ENCODE data around the gene ALDH3B2. TPM values are rescaled to one million over a fixed set of nuclear protein-coding genes. Genes with fewer than 3 reads are reported as not detected.
"Not testable (repeated sequence)": the region's sequence is repeated elsewhere in the genome, so short reads cannot be mapped to it uniquely, and the experiment has no call there.

The ALDH3B2 gene
- total RNA-seq, 3 donors from 2014 or later = 0.32 to 62.3 (median 44.1) TPM

DNA sequence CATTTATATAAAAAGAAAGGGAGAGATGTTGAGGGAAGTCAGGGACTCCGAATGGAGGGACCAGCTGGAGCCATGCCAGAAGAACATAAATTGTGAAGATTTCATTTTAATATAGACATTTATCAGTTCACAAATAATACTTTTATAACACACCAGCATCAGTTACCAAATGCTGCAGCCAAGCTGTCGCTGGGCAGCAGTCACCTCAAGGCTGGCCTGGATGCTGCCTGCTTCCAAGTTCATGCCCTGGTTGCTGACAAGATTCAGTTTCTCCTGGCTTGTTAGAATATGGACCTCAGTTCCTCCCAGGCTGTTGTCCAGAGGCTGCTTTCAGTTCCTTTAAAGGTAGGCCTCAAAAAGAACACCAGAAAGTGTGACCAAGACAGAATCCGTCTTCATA, 30.8 kb upstream of the ALDH3B2 start:
- no peaks in the 10 kb centered on the region for H3K9me3 ChIP-seq
- H3K36me3 ChIP-seq = no peaks in the 10 kb centered on the region
- no peaks in the 10 kb centered on the region for H3K27me3 ChIP-seq
- intact Hi-C loops (cut with DNase I; ENCODE audit: low total_unique reads) = no loop called here
- no peaks in the 10 kb centered on the region for H3K4me1 ChIP-seq
- no peak overlapping the region for H3K27ac ChIP-seq
- TF ChIP-seq POLR2AphosphoS5 (IDR thresholded peaks at IDR 0.05) (no peak), POLR2A (IDR thresholded peaks at IDR 0.05) (no peak)
- TF ChIP-seq, protein P1, sequence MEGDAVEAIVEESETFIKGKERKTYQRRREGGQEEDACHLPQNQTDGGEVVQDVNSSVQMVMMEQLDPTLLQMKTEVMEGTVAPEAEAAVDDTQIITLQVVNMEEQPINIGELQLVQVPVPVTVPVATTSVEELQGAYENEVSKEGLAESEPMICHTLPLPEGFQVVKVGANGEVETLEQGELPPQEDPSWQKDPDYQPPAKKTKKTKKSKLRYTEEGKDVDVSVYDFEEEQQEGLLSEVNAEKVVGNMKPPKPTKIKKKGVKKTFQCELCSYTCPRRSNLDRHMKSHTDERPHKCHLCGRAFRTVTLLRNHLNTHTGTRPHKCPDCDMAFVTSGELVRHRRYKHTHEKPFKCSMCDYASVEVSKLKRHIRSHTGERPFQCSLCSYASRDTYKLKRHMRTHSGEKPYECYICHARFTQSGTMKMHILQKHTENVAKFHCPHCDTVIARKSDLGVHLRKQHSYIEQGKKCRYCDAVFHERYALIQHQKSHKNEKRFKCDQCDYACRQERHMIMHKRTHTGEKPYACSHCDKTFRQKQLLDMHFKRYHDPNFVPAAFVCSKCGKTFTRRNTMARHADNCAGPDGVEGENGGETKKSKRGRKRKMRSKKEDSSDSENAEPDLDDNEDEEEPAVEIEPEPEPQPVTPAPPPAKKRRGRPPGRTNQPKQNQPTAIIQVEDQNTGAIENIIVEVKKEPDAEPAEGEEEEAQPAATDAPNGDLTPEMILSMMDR (IDR thresholded peaks at IDR 0.05) = no peak
- no peak overlapping the region for H3K4me3 ChIP-seq
- DNase-seq (ENCODE audit: low spot score in 2 of 2) = no peak

DNA sequence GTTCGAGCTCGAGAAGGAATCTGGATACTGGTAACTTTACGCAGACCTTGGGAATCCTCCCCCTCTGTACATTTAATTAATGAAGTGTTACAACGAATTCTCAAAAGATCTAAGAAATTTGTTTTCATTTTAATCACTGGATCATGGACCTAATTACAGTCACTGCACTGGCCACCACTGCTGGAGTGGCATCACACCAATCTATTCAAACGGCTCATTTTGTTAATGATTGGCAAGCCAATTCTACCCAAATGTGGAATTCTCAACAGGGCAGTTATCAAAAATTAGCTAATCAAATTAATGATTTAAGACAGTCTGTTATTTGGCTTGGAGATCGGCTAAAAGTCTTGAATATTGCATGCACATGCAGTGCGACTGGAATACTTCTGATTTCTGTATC, 30.1 kb upstream of the ALDH3B2 start:
- no peak for TF ChIP-seq POLR2A (IDR thresholded peaks at IDR 0.05)
- TF ChIP-seq, protein P1 (IDR thresholded peaks at IDR 0.05) = no peak
- no peak for TF ChIP-seq POLR2AphosphoS5 (IDR thresholded peaks at IDR 0.05)
- intact Hi-C loops (cut with DNase I; ENCODE audit: low total_unique reads) = no loop called here
- no peaks in the 10 kb centered on the region for H3K9me3 ChIP-seq
- no peaks in the 10 kb centered on the region for H3K27me3 ChIP-seq
- no peak overlapping the region for H3K4me3 ChIP-seq
- no peaks in the 10 kb centered on the region for H3K4me1 ChIP-seq
- no peaks in the 10 kb centered on the region for H3K36me3 ChIP-seq
- no peak overlapping the region for H3K27ac ChIP-seq
- no peak for DNase-seq (ENCODE audit: low spot score in 2 of 2)

DNA sequence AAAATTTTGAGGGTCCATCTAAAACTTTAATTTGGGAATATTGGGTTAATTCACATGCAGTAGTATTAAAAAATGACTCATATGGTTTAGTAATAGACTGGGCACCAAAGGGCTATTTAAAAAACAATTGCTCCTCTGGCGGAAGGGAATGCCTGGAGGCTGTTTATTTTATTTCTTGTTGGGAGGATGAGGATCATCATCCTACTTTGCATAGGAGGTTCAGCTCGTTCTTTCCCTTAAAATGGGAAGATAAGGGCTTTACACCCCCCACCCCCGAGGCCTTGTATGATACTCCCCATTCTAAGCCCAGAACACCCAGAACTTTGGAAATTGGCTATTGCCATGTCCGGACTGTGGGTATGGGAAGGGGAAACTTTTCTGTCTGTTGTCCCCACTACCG, 29.3 kb upstream of the ALDH3B2 start:
- H3K4me1 ChIP-seq; intact Hi-C loops (cut with DNase I; ENCODE audit: low total_unique reads); DNase-seq (ENCODE audit: low spot score in 2 of 2); H3K4me3 ChIP-seq; H3K9me3 ChIP-seq; H3K36me3 ChIP-seq; H3K27ac ChIP-seq; H3K27me3 ChIP-seq: not testable (repeated sequence)

DNA sequence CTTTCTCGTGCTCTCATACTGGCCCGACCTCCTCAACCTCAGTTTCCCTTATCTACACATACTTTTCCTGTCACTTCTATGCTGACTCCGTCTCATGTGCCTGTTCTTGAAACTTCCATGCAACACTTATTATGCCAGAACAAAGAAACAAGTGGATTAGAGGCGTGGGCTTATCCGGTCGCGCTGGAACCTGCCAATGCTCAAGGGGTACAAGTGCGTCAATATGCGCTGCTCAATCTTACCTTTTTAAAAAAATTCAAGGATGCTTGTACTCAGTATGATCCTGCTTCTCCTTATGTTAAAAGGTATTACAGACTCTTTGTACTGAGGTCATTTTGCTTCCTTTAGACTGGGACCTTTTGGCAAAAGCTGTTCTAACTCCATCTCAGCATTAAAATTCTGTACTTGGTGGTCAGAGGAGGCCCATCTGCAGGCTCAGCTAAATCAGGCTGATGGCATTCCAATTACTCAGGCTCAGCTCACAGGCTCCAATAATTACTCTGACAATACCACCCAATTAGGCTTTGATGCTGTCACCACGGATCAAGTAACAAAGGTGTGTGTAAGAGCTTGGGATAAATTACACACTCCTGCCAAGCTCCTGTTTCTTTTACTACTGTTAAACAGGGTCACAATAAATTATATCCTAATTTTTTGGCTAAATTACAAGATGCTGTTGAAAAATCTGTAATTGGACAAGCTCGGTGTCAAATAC, 26.3 kb upstream of the ALDH3B2 start:
- H3K9me3 ChIP-seq = no peaks in the 10 kb centered on the region
- H3K4me1 ChIP-seq = no peaks in the 10 kb centered on the region
- H3K36me3 ChIP-seq = no peaks in the 10 kb centered on the region
- intact Hi-C loops (cut with DNase I; ENCODE audit: low total_unique reads) = no loop called here
- TF ChIP-seq POLR2AphosphoS5 (IDR thresholded peaks at IDR 0.05) (no peak), POLR2A (IDR thresholded peaks at IDR 0.05) (no peak)
- TF ChIP-seq, protein P1 (IDR thresholded peaks at IDR 0.05) = no peak
- no peak for DNase-seq (ENCODE audit: low spot score in 2 of 2)
- no peak overlapping the region for H3K4me3 ChIP-seq
- no peak overlapping the region for H3K27ac ChIP-seq
- no peaks in the 10 kb centered on the region for H3K27me3 ChIP-seq

DNA sequence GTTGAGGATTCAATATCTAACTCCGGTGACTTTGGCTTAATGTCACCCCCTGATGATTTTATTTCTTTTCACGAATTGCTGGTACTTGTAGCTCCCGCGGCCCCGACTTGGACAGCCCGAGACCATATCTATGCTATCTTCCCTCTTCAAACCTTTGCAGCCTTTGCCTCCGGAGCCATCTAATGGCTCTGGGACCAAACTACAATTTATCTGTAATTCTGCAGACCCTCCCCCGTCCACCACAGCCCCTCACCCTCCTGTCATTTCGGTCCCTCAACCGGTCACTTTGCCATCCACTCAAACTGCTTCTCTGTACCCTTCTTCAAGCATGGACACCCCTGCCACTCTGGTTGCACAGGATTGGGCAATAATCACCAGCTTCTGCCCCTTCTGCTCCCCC, 25.7 kb upstream of the ALDH3B2 start:
- H3K27ac ChIP-seq = no peak overlapping the region
- no peaks in the 10 kb centered on the region for H3K27me3 ChIP-seq
- TF ChIP-seq POLR2A (IDR thresholded peaks at IDR 0.05) (no peak), POLR2AphosphoS5 (IDR thresholded peaks at IDR 0.05) (no peak)
- TF ChIP-seq, protein P1 (IDR thresholded peaks at IDR 0.05) = no peak
- no peak for DNase-seq (ENCODE audit: low spot score in 2 of 2)
- intact Hi-C loops (cut with DNase I; ENCODE audit: low total_unique reads) = no loop called here
- no peak overlapping the region for H3K4me3 ChIP-seq
- H3K9me3 ChIP-seq = no peaks in the 10 kb centered on the region
- H3K4me1 ChIP-seq = no peaks in the 10 kb centered on the region
- no peaks in the 10 kb centered on the region for H3K36me3 ChIP-seq

Data from breast epithelium (tissue), 4 donors.